Parathyroid adenoma (tissue), 2 donors: ENCODE measurements around the gene AKTIP.
A peak's percentile ranks its signal among the peaks of the same experiment; 100 is the strongest.

Experiments used
- H2AFZ ChIP-seq: fragments of 300-600 bp; sonication (generic); one replicate; pipeline ENCODE4 v1.7.0; 2017; ENCODE audit warnings: antibody characterized with exemption, mild to moderate bottlenecking
- H3K27ac ChIP-seq: fragments of 300-600 bp; sonication (generic); one replicate; pipeline ENCODE4 v1.7.0; 2017
- H3K27me3 ChIP-seq: fragments of 300-600 bp; sonication (generic); one replicate; pipeline ENCODE4 v1.7.0; 2017; ENCODE audit warnings: low read length; ENCODE audit not compliant: control insufficient read depth, insufficient read depth
- H3K36me3 ChIP-seq: fragments of 300-600 bp; sonication (generic); one replicate; pipeline ENCODE4 v1.7.0; 2017; ENCODE audit warnings: low read length; ENCODE audit not compliant: control insufficient read depth, insufficient read depth
- H3K4me1 ChIP-seq: fragments of 300-600 bp; sonication (generic); one replicate; pipeline ENCODE4 v1.7.0; 2017; ENCODE audit warnings: control low read depth
- H3K4me2 ChIP-seq: fragments of 300-600 bp; sonication (generic); one replicate; pipeline ENCODE4 v1.7.0; 2017; ENCODE audit warnings: low read length
- H3K4me3 ChIP-seq: fragments of 300-600 bp; sonication (generic); one replicate; pipeline ENCODE4 v1.7.0; 2017; ENCODE audit warnings: low read depth, low read length
- H3K79me2 ChIP-seq: fragments of 300-600 bp; sonication (generic); one replicate; pipeline ENCODE4 v1.7.0; 2017; ENCODE audit warnings: control low read depth
- H3K9ac ChIP-seq: fragments of 300-600 bp; sonication (generic); one replicate; pipeline ENCODE4 v1.7.0; 2017; ENCODE audit warnings: mild to moderate bottlenecking
- H3K9me3 ChIP-seq: fragments of 300-600 bp; sonication (generic); one replicate; pipeline ENCODE4 v1.7.0; 2017; ENCODE audit warnings: low read length; ENCODE audit not compliant: control insufficient read depth
- CTCF ChIP-seq: fragments of 300-600 bp; sonication (generic); IDR thresholded peaks from one replicate; pipeline ENCODE4 v1.7.0; 2017; ENCODE audit warnings: antibody characterized with exemption, mild to moderate bottlenecking
- donor health status: primary hyperparathyroidism.

AKTIP gene

GRCh38 chr16:53523971-53524548 lies 21.1 kb upstream of the AKTIP start:
- H3K27ac ChIP-seq: no peak overlapping the region
- H2AFZ ChIP-seq: no peak overlapping the region
- no peak overlapping the region for H3K4me3 ChIP-seq
- H3K9me3 ChIP-seq: no peaks in the 10 kb centered on the region
- no peaks in the 10 kb centered on the region for H3K27me3 ChIP-seq
- no peaks in the 10 kb centered on the region for H3K79me2 ChIP-seq
- TF ChIP-seq CTCF: no peak
- H3K9ac ChIP-seq: no peak overlapping the region
- no peaks in the 10 kb centered on the region for H3K4me1 ChIP-seq
- no peak overlapping the region for H3K4me2 ChIP-seq
- H3K36me3 ChIP-seq: no peaks in the 10 kb centered on the region

- Histone ChIP-seq H3K4me3 (no peak overlapping the region), H3K4me1 (no peaks in the 10 kb centered on the region), H3K36me3 (no peaks in the 10 kb centered on the region), H3K27me3 (no peaks in the 10 kb centered on the region), H3K27ac (no peak overlapping the region), H3K4me2 (no peak overlapping the region), H3K9me3 (no peaks in the 10 kb centered on the region), H3K79me2 (no peaks in the 10 kb centered on the region), H3K9ac (no peak overlapping the region), H2AFZ (no peak overlapping the region)
- no peak for TF ChIP-seq CTCF
Measured at GRCh38 chr16:53523126-53523804, 20.3 kb upstream of the AKTIP start.

GRCh38 chr16:53519417-53520091 lies 16.5 kb upstream of the AKTIP start:
- H3K27ac ChIP-seq: peak overlapping the region; percentile 72
- no peak overlapping the region for H3K4me3 ChIP-seq
- H3K36me3 ChIP-seq: no peaks in the 10 kb centered on the region
- no peaks in the 10 kb centered on the region for H3K79me2 ChIP-seq
- H3K4me1 ChIP-seq: no peaks in the 10 kb centered on the region
- H3K9me3 ChIP-seq: no peaks in the 10 kb centered on the region
- TF ChIP-seq CTCF: no peak
- H3K27me3 ChIP-seq: no peaks in the 10 kb centered on the region
- H3K9ac ChIP-seq: no peak overlapping the region
- no peak overlapping the region for H3K4me2 ChIP-seq
- no peak overlapping the region for H2AFZ ChIP-seq

GRCh38 chr16:53518550-53519416 lies 15.8 kb upstream of the AKTIP start:
- Histone ChIP-seq H3K9ac (no peak overlapping the region), H3K27ac (peak overlapping the region; percentile 72)
- no peak for TF ChIP-seq CTCF

More at GRCh38 chr16:53518550-53519416, 15.8 kb upstream of the AKTIP start:
- no peaks in the 10 kb centered on the region for H3K4me1 ChIP-seq
- peak overlapping the region; percentile 12 for H3K4me2 ChIP-seq
- no peaks in the 10 kb centered on the region for H3K36me3 ChIP-seq
- H3K9me3 ChIP-seq: no peaks in the 10 kb centered on the region
- H3K4me3 ChIP-seq: no peak overlapping the region
- H3K27me3 ChIP-seq: no peaks in the 10 kb centered on the region
- no peaks in the 10 kb centered on the region for H3K79me2 ChIP-seq
- H2AFZ ChIP-seq: no peak overlapping the region
